Thyroid gland (tissue), 4 donors: ENCODE data around the gene SGTB. TPM values are rescaled to one million over a fixed set of nuclear protein-coding genes. Genes with fewer than 3 reads are reported as not detected.

Experiments
- DNase-seq, 2 donors: peaks; one replicate each; pipeline ENCODE4 v3.0.0-alpha.2; 2019
- H3K27ac ChIP-seq, 3 donors: fragments of 200-600 bp; sonication (generic); 1 replicate in 2 of 3; 2 replicates in 1 of 3; pipeline ENCODE4 v1.5.1; 2016 to 2019; ENCODE audit warnings: mild to moderate bottlenecking in 1 of 3, moderate library complexity in 1 of 3
- H3K27me3 ChIP-seq: fragments of 200-600 bp; sonication (generic); one replicate; pipeline ENCODE4 v1.5.1; 2019
- H3K36me3 ChIP-seq, 2 donors: fragments of 200-600 bp; sonication (generic); one replicate each; pipeline ENCODE4 v1.5.1; 2016 to 2019
- H3K4me1 ChIP-seq, 2 donors: fragments of 200-600 bp; sonication (generic); one replicate each; pipeline ENCODE4 v1.5.1; 2017 to 2019
- H3K4me3 ChIP-seq, 3 donors: fragments of 200-600 bp; sonication (generic); replicated peaks in 1 of 3; 1 replicate in 2 of 3; 2 replicates in 1 of 3; pipeline ENCODE4 v1.5.1; 2016; ENCODE audit warnings: mild to moderate bottlenecking in 1 of 3
- H3K9me3 ChIP-seq: fragments of 200-600 bp; sonication (generic); one replicate; pipeline ENCODE4 v1.5.1; 2017
- CTCF ChIP-seq, 6 experiments: fragments of 200-600 bp in 3 of 6; fragments of 450-650 bp in 3 of 6; sonication (generic) in 3 of 6; IDR thresholded peaks; one replicate each; pipeline ENCODE4 v1.5.1; 2016 to 2019; ENCODE audit warnings: antibody characterized with exemption in 6 of 6, mild to moderate bottlenecking in 2 of 6, inconsistent platforms in 1 of 6, moderate library complexity in 1 of 6
- POLR2A ChIP-seq, 2 donors: fragments of 450-650 bp; IDR thresholded peaks; one replicate each; pipeline ENCODE4 v1.6.1; 2017; ENCODE audit warnings: antibody characterized with exemption in 2 of 2, mild to moderate bottlenecking in 2 of 2, moderate library complexity in 1 of 2
- WGBS, 2 donors: methylation state at CpG; one replicate each; pipeline ENCODE4 v1.1.5; 2017; 5-methylcytosine and 5-hydroxymethylcytosine counted together
- intact Hi-C: fragments of 100-400 bp; cut with DNase I; formaldehyde crosslinking; loops from one replicate; pipeline ENCODE4 v1.15.1; 2023
- total RNA-seq, 4 donors: library from RNA; depleted of rRNA; stranded (reverse); fragments of >200 nt; gene quantifications; one replicate each; pipeline ENCODE4 v1.2.3, GENCODE V29; 2016

SGTB gene
- total RNA-seq, 4 donors from 2014 or later: 5.0 to 12.0 (median 6.3) TPM

- no peaks in the 10 kb centered on the region for H3K27me3 ChIP-seq
- 91% methylated on average over 4 of the region's 4 CpGs for WGBS, 2 donors
- H3K4me3 ChIP-seq: no peak overlapping the region
- no peaks in the 10 kb centered on the region for H3K9me3 ChIP-seq
- H3K36me3 ChIP-seq: peaks cover 0 to 7% of the 10 kb centered on the region in 2 donors
- TF ChIP-seq CTCF (IDR thresholded peaks at IDR 0.05) (no peak), POLR2A (IDR thresholded peaks at IDR 0.05) (no peak)
- no peak overlapping the region for H3K27ac ChIP-seq
- intact Hi-C loops: no loop called here
- no peak for DNase-seq
- H3K4me1 ChIP-seq: peaks cover 16 to 24% of the 10 kb centered on the region in 2 donors
These were observed 101.9 kb downstream of the SGTB start for GRCh38 chr5:65620021-65620420.

Other genes with a start within 250 kb of the SGTB start
- gene ADAMTS6, start 240.2 kb downstream of the SGTB start, total RNA-seq: 1 to 10 TPM; 1.0 to 3.4 (median 3.3) TPM
- 1 to 10 TPM in 2 of 4 donors, not detected in 2; 1.5 to 7.3 TPM for gene CENPK, start 158.9 kb downstream of the SGTB start, total RNA-seq
- 10 to 100 TPM; 39.1 to 80.3 (median 55.9) TPM for gene PPWD1, start 158.8 kb downstream of the SGTB start, total RNA-seq
- gene TRIM23, start 97.8 kb downstream of the SGTB start, total RNA-seq: 10 to 100 TPM; 14.9 to 29.2 (median 17.4) TPM
- gene SHLD3, start 97.1 kb downstream of the SGTB start, total RNA-seq: 1 to 10 TPM; 3.0 to 5.6 (median 3.9) TPM
- gene TRAPPC13, start 97.1 kb downstream of the SGTB start, total RNA-seq: 10 to 100 TPM; 26.7 to 34.2 (median 30.3) TPM
- gene NLN, start 96 bp upstream of the SGTB start, total RNA-seq: 10 to 100 TPM in 3 of 4 donors, 1 to 10 TPM in 1; 8.7 to 17.5 (median 13.1) TPM
- 100 to 1,000 TPM in 3 of 4 donors, 10 to 100 TPM in 1; 88.7 to 108 (median 106) TPM for gene ERBIN, start 204.5 kb upstream of the SGTB start, total RNA-seq